Liver (tissue), 2 donors: ENCODE data around the gene VBP1.

Source experiments
- TF ChIP-seq, protein P1 (sequence below): fragments of 150-350 bp; IDR thresholded peaks from 2 replicates; pipeline ENCODE4 v1.5.1; 2017; ENCODE audit warnings: improper control_type of control experiment, low read depth, low read length; ENCODE audit not compliant: missing input control
- TF ChIP-seq, protein P2 (sequence below): IDR thresholded peaks from 2 replicates; pipeline ENCODE4 v1.6.1; 2016; ENCODE audit warnings: antibody characterized with exemption
- donor health status: healthy.

DNA sequence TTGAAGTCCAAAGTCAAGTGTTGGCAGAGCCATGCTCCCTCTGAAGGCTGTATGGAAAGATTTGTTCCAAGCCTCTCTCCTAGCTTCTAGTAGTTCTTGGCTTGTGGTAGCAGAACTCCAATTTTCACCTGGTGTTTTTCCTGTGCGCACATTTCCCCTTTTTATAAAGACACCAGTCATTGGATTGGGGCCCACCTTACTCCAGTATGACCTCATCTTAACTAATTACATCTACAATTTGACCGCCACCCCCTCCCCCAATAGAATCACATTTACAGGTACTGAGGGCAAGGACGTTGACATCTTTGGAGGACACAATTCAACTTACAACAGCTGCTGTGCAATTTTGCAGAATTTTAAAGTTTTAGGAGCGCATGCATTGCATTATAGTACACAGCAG is 31.2 kb downstream of the VBP1 start:
- TF ChIP-seq, protein P1, sequence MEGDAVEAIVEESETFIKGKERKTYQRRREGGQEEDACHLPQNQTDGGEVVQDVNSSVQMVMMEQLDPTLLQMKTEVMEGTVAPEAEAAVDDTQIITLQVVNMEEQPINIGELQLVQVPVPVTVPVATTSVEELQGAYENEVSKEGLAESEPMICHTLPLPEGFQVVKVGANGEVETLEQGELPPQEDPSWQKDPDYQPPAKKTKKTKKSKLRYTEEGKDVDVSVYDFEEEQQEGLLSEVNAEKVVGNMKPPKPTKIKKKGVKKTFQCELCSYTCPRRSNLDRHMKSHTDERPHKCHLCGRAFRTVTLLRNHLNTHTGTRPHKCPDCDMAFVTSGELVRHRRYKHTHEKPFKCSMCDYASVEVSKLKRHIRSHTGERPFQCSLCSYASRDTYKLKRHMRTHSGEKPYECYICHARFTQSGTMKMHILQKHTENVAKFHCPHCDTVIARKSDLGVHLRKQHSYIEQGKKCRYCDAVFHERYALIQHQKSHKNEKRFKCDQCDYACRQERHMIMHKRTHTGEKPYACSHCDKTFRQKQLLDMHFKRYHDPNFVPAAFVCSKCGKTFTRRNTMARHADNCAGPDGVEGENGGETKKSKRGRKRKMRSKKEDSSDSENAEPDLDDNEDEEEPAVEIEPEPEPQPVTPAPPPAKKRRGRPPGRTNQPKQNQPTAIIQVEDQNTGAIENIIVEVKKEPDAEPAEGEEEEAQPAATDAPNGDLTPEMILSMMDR = no peak
- TF ChIP-seq, protein P2, sequence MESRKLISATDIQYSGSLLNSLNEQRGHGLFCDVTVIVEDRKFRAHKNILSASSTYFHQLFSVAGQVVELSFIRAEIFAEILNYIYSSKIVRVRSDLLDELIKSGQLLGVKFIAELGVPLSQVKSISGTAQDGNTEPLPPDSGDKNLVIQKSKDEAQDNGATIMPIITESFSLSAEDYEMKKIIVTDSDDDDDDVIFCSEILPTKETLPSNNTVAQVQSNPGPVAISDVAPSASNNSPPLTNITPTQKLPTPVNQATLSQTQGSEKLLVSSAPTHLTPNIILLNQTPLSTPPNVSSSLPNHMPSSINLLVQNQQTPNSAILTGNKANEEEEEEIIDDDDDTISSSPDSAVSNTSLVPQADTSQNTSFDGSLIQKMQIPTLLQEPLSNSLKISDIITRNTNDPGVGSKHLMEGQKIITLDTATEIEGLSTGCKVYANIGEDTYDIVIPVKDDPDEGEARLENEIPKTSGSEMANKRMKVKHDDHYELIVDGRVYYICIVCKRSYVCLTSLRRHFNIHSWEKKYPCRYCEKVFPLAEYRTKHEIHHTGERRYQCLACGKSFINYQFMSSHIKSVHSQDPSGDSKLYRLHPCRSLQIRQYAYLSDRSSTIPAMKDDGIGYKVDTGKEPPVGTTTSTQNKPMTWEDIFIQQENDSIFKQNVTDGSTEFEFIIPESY = no peak
